Measurements from ENCODE around the gene MRPS25. TPM values are rescaled to one million over a fixed set of nuclear protein-coding genes. Genes with fewer than 3 reads are reported as not detected.
A peak's percentile ranks its signal among the peaks of the same experiment; 100 is the strongest.

The MRPS25 gene
- polyA plus RNA-seq, 1 donor (not counting 4 experiments of a cell fraction or from before 2014, with no cell fraction given): 54.5 TPM

GRCh38 chr3:15010664-15011063 lies 54.5 kb downstream of the MRPS25 start:
- H3K79me2 ChIP-seq (ENCODE audit: control insufficient read depth, insufficient read depth, low read length): no peaks in the 10 kb centered on the region
- no peaks in the 10 kb centered on the region for H3K9me1 ChIP-seq (ENCODE audit: control insufficient read depth, extremely low read depth, insufficient read depth, low read length)
- H4K20me1 ChIP-seq (ENCODE audit: control insufficient read depth, extremely low read depth, insufficient read depth, low read length): peaks cover 5% of the 10 kb centered on the region
- DNase-seq (ENCODE audit: low read depth, low spot score): peak; percentile 91
- FAIRE-seq: peak; percentile 97
- no peak overlapping the region for H2AFZ ChIP-seq (ENCODE audit: control insufficient read depth, low read length)
- H3K27me3 ChIP-seq (ENCODE audit: control insufficient read depth, extremely low read depth, insufficient read depth, low read length): no peaks in the 10 kb centered on the region
- H3K9ac ChIP-seq (ENCODE audit: control insufficient read depth, extremely low read depth, insufficient read depth, low read length): peak overlapping the region; percentile 53
- dilution Hi-C loops (cut with MboI; ENCODE audit: extremely low pct_ligation_motif_present, low sequenced_read_pairs): no loop called here
- peak overlapping the region; percentile 88 for H3K27ac ChIP-seq (ENCODE audit: control insufficient read depth, insufficient read depth, low read length)
- H3K4me3 ChIP-seq (ENCODE audit: control insufficient read depth in 2 of 3, extremely low read depth in 1 of 3, insufficient read depth in 2 of 3, low read depth in 1 of 3, low read length in 3 of 3): peak overlapping the region in 1 of 3 experiments; percentile 24
- H3K9me3 ChIP-seq (ENCODE audit: control insufficient read depth, low read depth, low read length): no peaks in the 10 kb centered on the region
- peaks cover 35% of the 10 kb centered on the region for H3K4me1 ChIP-seq (ENCODE audit: control insufficient read depth, extremely low read depth, insufficient read depth, low read length)
- TF ChIP-seq CTCF (optimal IDR thresholded peaks at IDR 0.05 in 1 of 3, IDR thresholded peaks at IDR 0.05 in 1 of 3, conservative IDR thresholded peaks at IDR 0.05 in 1 of 3; ENCODE audit: extremely low read depth in 1 of 3, insufficient read depth in 2 of 3, low read length in 3 of 3) (no peak), EZH2 (IDR thresholded peaks at IDR 0.05; ENCODE audit: low read length) (no peak)
- H3K36me3 ChIP-seq (ENCODE audit: control insufficient read depth in 2 of 2, extremely low read depth in 1 of 2, insufficient read depth in 2 of 2, low read length in 2 of 2): peaks cover 0 to 18% of the 10 kb centered on the region in 2 experiments
- H3K4me2 ChIP-seq (ENCODE audit: control insufficient read depth, extremely low read depth, insufficient read depth, low read depth, low read length): peak overlapping the region; percentile 80

GRCh38 chr3:15009167-15009566 lies 55.9 kb downstream of the MRPS25 start:
- H2AFZ ChIP-seq (ENCODE audit: control insufficient read depth, low read length): no peak overlapping the region
- peaks cover 0 to 16% of the 10 kb centered on the region in 2 experiments for H3K36me3 ChIP-seq (ENCODE audit: control insufficient read depth in 2 of 2, extremely low read depth in 1 of 2, insufficient read depth in 2 of 2, low read length in 2 of 2)
- H3K9ac ChIP-seq (ENCODE audit: control insufficient read depth, extremely low read depth, insufficient read depth, low read length): no peak overlapping the region
- no peaks in the 10 kb centered on the region for H3K9me1 ChIP-seq (ENCODE audit: control insufficient read depth, extremely low read depth, insufficient read depth, low read length)
- H3K9me3 ChIP-seq (ENCODE audit: control insufficient read depth, low read depth, low read length): no peaks in the 10 kb centered on the region
- H3K4me1 ChIP-seq (ENCODE audit: control insufficient read depth, extremely low read depth, insufficient read depth, low read length): peaks cover 33% of the 10 kb centered on the region
- H3K79me2 ChIP-seq (ENCODE audit: control insufficient read depth, insufficient read depth, low read length): no peaks in the 10 kb centered on the region
- H3K4me3 ChIP-seq (ENCODE audit: control insufficient read depth in 2 of 3, extremely low read depth in 1 of 3, insufficient read depth in 2 of 3, low read depth in 1 of 3, low read length in 3 of 3): no peak overlapping the region
- H3K4me2 ChIP-seq (ENCODE audit: control insufficient read depth, extremely low read depth, insufficient read depth, low read depth, low read length): no peak overlapping the region
- dilution Hi-C loops (cut with MboI; ENCODE audit: extremely low pct_ligation_motif_present, low sequenced_read_pairs): no loop called here
- DNase-seq (ENCODE audit: low read depth, low spot score): no peak
- TF ChIP-seq EZH2 (IDR thresholded peaks at IDR 0.05; ENCODE audit: low read length) (no peak), CTCF (optimal IDR thresholded peaks at IDR 0.05 in 1 of 3, IDR thresholded peaks at IDR 0.05 in 1 of 3, conservative IDR thresholded peaks at IDR 0.05 in 1 of 3; ENCODE audit: extremely low read depth in 1 of 3, insufficient read depth in 2 of 3, low read length in 3 of 3) (no peak)
- no peaks in the 10 kb centered on the region for H3K27me3 ChIP-seq (ENCODE audit: control insufficient read depth, extremely low read depth, insufficient read depth, low read length)
- H4K20me1 ChIP-seq (ENCODE audit: control insufficient read depth, extremely low read depth, insufficient read depth, low read length): peaks cover 5% of the 10 kb centered on the region
- H3K27ac ChIP-seq (ENCODE audit: control insufficient read depth, insufficient read depth, low read length): no peak overlapping the region
- FAIRE-seq: no peak

All from keratinocyte (primary cell).